Astrocyte (in vitro differentiated cells and primary cell): Measurements from ENCODE around the gene DGKI. TPM values are rescaled to one million over a fixed set of nuclear protein-coding genes. Genes with fewer than 3 reads are reported as not detected.

Source experiments
- DNase-seq: peaks from one replicate; pipeline ENCODE4 v3.0.0-alpha.2; 2010; ENCODE audit warnings: low read depth
- FAIRE-seq: peaks from 2 replicates; lab custom pipeline; 2011; peaks lifted over from hg19 to GRCh38; lab: Jason Lieb, UNC
- H2AFZ ChIP-seq: 2 replicates; pipeline ENCODE4 v1.6.0; 2012; ENCODE audit warnings: low read depth, low read length, inconsistent platforms
- H3K27ac ChIP-seq: 2 replicates; pipeline ENCODE4 v1.5.1; 2011; ENCODE audit warnings: low read depth, low read length, inconsistent platforms
- H3K27me3 ChIP-seq: 2 replicates; pipeline ENCODE4 v1.6.0; 2011; ENCODE audit warnings: low read length, inconsistent platforms; ENCODE audit not compliant: insufficient read depth
- H3K36me3 ChIP-seq: 2 replicates; pipeline ENCODE4 v1.5.1; 2011; ENCODE audit warnings: low read length, inconsistent platforms; ENCODE audit not compliant: insufficient read depth
- H3K4me1 ChIP-seq: 2 replicates; pipeline ENCODE4 v1.5.1; 2011; ENCODE audit warnings: low read length, inconsistent platforms; ENCODE audit not compliant: insufficient read depth
- H3K4me2 ChIP-seq: 2 replicates; pipeline ENCODE4 v1.6.0; 2012; ENCODE audit warnings: low read length, inconsistent platforms
- H3K4me3 ChIP-seq: 2 replicates; pipeline ENCODE4 v1.5.1; 2011; ENCODE audit warnings: low read depth, mild to moderate bottlenecking, low read length, inconsistent platforms; ENCODE audit not compliant: insufficient read depth
- H3K79me2 ChIP-seq: 2 replicates; pipeline ENCODE4 v1.6.0; 2012; ENCODE audit warnings: mild to moderate bottlenecking, low read length, inconsistent platforms; ENCODE audit not compliant: insufficient read depth
- H3K9ac ChIP-seq: 2 replicates; pipeline ENCODE4 v1.6.0; 2012; ENCODE audit warnings: mild to moderate bottlenecking, low read length, inconsistent platforms
- H3K9me3 ChIP-seq: 2 replicates; pipeline ENCODE4 v1.5.1; 2012; ENCODE audit warnings: low read depth, mild to moderate bottlenecking, low read length, inconsistent platforms; ENCODE audit not compliant: insufficient read depth
- H4K20me1 ChIP-seq: 2 replicates; pipeline ENCODE4 v1.6.0; 2012; ENCODE audit warnings: low read length, inconsistent platforms; ENCODE audit not compliant: insufficient read depth
- H3K27ac Mint-ChIP-seq: one replicate; pipeline ENCODE4 v1.8.0; 2021; ENCODE audit warnings: mild to moderate bottlenecking, mixed read lengths; ENCODE audit not compliant: unreplicated experiment
- H3K27me3 Mint-ChIP-seq: one replicate; pipeline ENCODE4 v1.8.0; 2021; ENCODE audit warnings: low read depth, mixed read lengths; ENCODE audit not compliant: unreplicated experiment
- H3K36me3 Mint-ChIP-seq: one replicate; pipeline ENCODE4 v1.8.0; 2021; ENCODE audit warnings: low read depth, mixed read lengths; ENCODE audit not compliant: unreplicated experiment
- H3K4me1 Mint-ChIP-seq: one replicate; pipeline ENCODE4 v1.8.0; 2021; ENCODE audit warnings: low read depth, mixed read lengths; ENCODE audit not compliant: unreplicated experiment
- H3K4me3 Mint-ChIP-seq: one replicate; pipeline ENCODE4 v1.8.0; 2021; ENCODE audit warnings: mild to moderate bottlenecking, moderate library complexity, mixed read lengths; ENCODE audit not compliant: unreplicated experiment
- H3K9me3 Mint-ChIP-seq: one replicate; pipeline ENCODE4 v1.8.0; 2021; ENCODE audit warnings: mild to moderate bottlenecking, mixed read lengths; ENCODE audit not compliant: unreplicated experiment
- CTCF ChIP-seq: IDR thresholded peaks from 2 replicates; pipeline ENCODE4 v1.5.1; 2011; ENCODE audit warnings: low read depth, mild to moderate bottlenecking, inconsistent platforms, low read length, moderate library complexity; ENCODE audit not compliant: insufficient read depth
- EZH2 ChIP-seq: IDR thresholded peaks from 2 replicates; pipeline ENCODE4 v1.6.1; 2012; ENCODE audit warnings: mild to moderate bottlenecking, low read length, inconsistent platforms; ENCODE audit not compliant: insufficient read depth
- total RNA-seq: library from RNA; stranded (reverse); gene quantifications from 2 replicates; pipeline ENCODE4 v1.2.1, GENCODE V29; 2021

The DGKI gene
- total RNA-seq, 1 donor from 2014 or later, result 6.3 TPM

- Histone ChIP-seq H2AFZ (no peak overlapping the region), H3K9ac (no peak overlapping the region), H3K36me3 (peaks cover 4% of the 10 kb centered on the region)
Measured at GRCh38 chr7:137583172-137583571, 263.6 kb downstream of the DGKI start.

GRCh38 chr7:137579913-137580640 lies 266.7 kb downstream of the DGKI start:
- no peaks in the 10 kb centered on the region for H3K27me3 ChIP-seq
- peak overlapping the region; percentile 63 for H3K9ac ChIP-seq
- H3K9me3 ChIP-seq, result no peaks in the 10 kb centered on the region
- H3K36me3 Mint-ChIP-seq, result no peaks in the 10 kb centered on the region
- peaks cover 13% of the 10 kb centered on the region for H3K4me1 ChIP-seq
- H3K36me3 ChIP-seq, result peaks cover 4% of the 10 kb centered on the region
- no peak overlapping the region for H2AFZ ChIP-seq
- H3K27ac Mint-ChIP-seq, result peak overlapping the region; percentile 98
- FAIRE-seq (peak; percentile 88), DNase-seq (peak; percentile 93)
- no peak overlapping the region for H3K4me3 ChIP-seq
- TF ChIP-seq CTCF (no peak), EZH2 (no peak)
- no peaks in the 10 kb centered on the region for H3K27me3 Mint-ChIP-seq
- H3K4me3 Mint-ChIP-seq, result no peak overlapping the region
- peak overlapping the region; percentile 92 for H3K27ac ChIP-seq
- no peaks in the 10 kb centered on the region for H4K20me1 ChIP-seq
- H3K4me2 ChIP-seq, result peak overlapping the region; percentile 37
- H3K4me1 Mint-ChIP-seq, result peaks cover 51% of the 10 kb centered on the region
- peaks cover 5% of the 10 kb centered on the region for H3K9me3 Mint-ChIP-seq
- no peaks in the 10 kb centered on the region for H3K79me2 ChIP-seq

More at GRCh38 chr7:137583172-137583571, 263.6 kb downstream of the DGKI start:
- H3K4me1 Mint-ChIP-seq, result peaks cover 29% of the 10 kb centered on the region
- no peaks in the 10 kb centered on the region for H3K36me3 Mint-ChIP-seq
- H3K27me3 Mint-ChIP-seq, result no peaks in the 10 kb centered on the region
- H3K4me3 Mint-ChIP-seq, result no peak overlapping the region
- no peak for FAIRE-seq
- Histone ChIP-seq H3K4me2 (no peak overlapping the region), H4K20me1 (no peaks in the 10 kb centered on the region), H3K4me3 (no peak overlapping the region), H3K27me3 (no peaks in the 10 kb centered on the region), H3K27ac (no peak overlapping the region), H3K9me3 (no peaks in the 10 kb centered on the region), H3K4me1 (peaks cover 13% of the 10 kb centered on the region), H3K79me2 (no peaks in the 10 kb centered on the region)
- H3K27ac Mint-ChIP-seq, result no peak overlapping the region
- no peaks in the 10 kb centered on the region for H3K9me3 Mint-ChIP-seq
- TF ChIP-seq EZH2, result no peak
- DNase-seq, result no peak

GRCh38 chr7:137578541-137578940 lies 268.2 kb downstream of the DGKI start:
- no peak overlapping the region for H2AFZ ChIP-seq
- no peak for FAIRE-seq

More at GRCh38 chr7:137578541-137578940, 268.2 kb downstream of the DGKI start:
- H3K4me1 Mint-ChIP-seq, result peaks cover 56% of the 10 kb centered on the region
- no peak for DNase-seq
- Histone ChIP-seq H3K27me3 (no peaks in the 10 kb centered on the region), H3K4me3 (no peak overlapping the region), H3K9ac (no peak overlapping the region), H3K36me3 (peaks cover 4% of the 10 kb centered on the region), H3K4me2 (no peak overlapping the region), H3K4me1 (peaks cover 13% of the 10 kb centered on the region), H3K27ac (peak overlapping the region; percentile 92), H3K9me3 (no peaks in the 10 kb centered on the region), H4K20me1 (no peaks in the 10 kb centered on the region), H3K79me2 (no peaks in the 10 kb centered on the region)
- peaks cover 5% of the 10 kb centered on the region for H3K9me3 Mint-ChIP-seq
- TF ChIP-seq EZH2, result no peak
- no peak for TF ChIP-seq CTCF
- H3K4me3 Mint-ChIP-seq, result no peak overlapping the region
- peak overlapping the region; percentile 14 for H3K27ac Mint-ChIP-seq
- no peaks in the 10 kb centered on the region for H3K27me3 Mint-ChIP-seq
- H3K36me3 Mint-ChIP-seq, result no peaks in the 10 kb centered on the region
